ENCODE data around the gene MELTF. TPM values are rescaled to one million over a fixed set of nuclear protein-coding genes. Genes with fewer than 3 reads are reported as not detected.
A peak's percentile ranks its signal among the peaks of the same experiment; 100 is the strongest.

The MELTF gene
- total RNA-seq (2021; ENCODE audit: unreplicated experiment): 18.7 TPM
- polyA plus RNA-seq (2012; ENCODE audit: insufficient read length): 15.5 TPM
- Bru-seq, nascent RNA: percentile 47 among the genes with signal in this experiment
- BruChase-seq, experiment 1, labeled RNA remaining after a 2-hour chase: percentile 53 among the genes with signal in this experiment
- BruChase-seq, experiment 2, labeled RNA remaining after a 6-hour chase: percentile 53 among the genes with signal in this experiment
- long read RNA-seq, transcript MELTF-202 (7 exons, 1,650 nt): major isoform, 24 of 53 reads
- long read RNA-seq, partial matches to known transcripts: 8 of 53 reads
- long read RNA-seq, other reads (novel, unspliced or antisense): 21 of 53 reads

- no TSS peak for BruUV-seq (replicated peaks)
- peaks cover 9% of the 10 kb centered on the region for H3K4me1 ChIP-seq (ENCODE audit: control insufficient read depth, insufficient read depth, low read length)
- TF ChIP-seq TCF7L2 (IDR thresholded peaks at IDR 0.05; ENCODE audit: low read depth, low read length): no peak
- TF ChIP-seq, protein P1, sequence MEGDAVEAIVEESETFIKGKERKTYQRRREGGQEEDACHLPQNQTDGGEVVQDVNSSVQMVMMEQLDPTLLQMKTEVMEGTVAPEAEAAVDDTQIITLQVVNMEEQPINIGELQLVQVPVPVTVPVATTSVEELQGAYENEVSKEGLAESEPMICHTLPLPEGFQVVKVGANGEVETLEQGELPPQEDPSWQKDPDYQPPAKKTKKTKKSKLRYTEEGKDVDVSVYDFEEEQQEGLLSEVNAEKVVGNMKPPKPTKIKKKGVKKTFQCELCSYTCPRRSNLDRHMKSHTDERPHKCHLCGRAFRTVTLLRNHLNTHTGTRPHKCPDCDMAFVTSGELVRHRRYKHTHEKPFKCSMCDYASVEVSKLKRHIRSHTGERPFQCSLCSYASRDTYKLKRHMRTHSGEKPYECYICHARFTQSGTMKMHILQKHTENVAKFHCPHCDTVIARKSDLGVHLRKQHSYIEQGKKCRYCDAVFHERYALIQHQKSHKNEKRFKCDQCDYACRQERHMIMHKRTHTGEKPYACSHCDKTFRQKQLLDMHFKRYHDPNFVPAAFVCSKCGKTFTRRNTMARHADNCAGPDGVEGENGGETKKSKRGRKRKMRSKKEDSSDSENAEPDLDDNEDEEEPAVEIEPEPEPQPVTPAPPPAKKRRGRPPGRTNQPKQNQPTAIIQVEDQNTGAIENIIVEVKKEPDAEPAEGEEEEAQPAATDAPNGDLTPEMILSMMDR (IDR thresholded peaks at IDR 0.05): peak; percentile 100
- TF ChIP-seq POLR2AphosphoS5 (IDR thresholded peaks at IDR 0.05; ENCODE audit: low read depth, low read length): no peak
- intact Hi-C loops (cut with micrococcal nuclease; ENCODE audit: unreplicated experiment): no loop called here
- H3K4me3 ChIP-seq (ENCODE audit: low read depth in 2 of 2, low read length in 2 of 2): peak within 1 kb of the TSS; percentile 60 to 62
- H3K9me3 ChIP-seq (ENCODE audit: control insufficient read depth, insufficient read depth, low read depth, low read length): no peaks in the 10 kb centered on the region
- DNase-seq (ENCODE audit: low read depth, low spot score) (no peak), ATAC-seq (peak; percentile 86)
- no peaks in the 10 kb centered on the region for H3K27me3 ChIP-seq (ENCODE audit: control insufficient read depth, insufficient read depth, low read length)
- peak within 1 kb of the TSS; percentile 51; the same call in 1 of the 2 replicates for H3K27ac ChIP-seq (ENCODE audit: low read length)
- ChIA-PET CTCF (interaction anchor here (0.6 to 2.2 kb wide), 8 partner anchors 12 to 819 kb away, joined by 3 to 6 read pairs (median 3); no protein-coding TSS in a partner anchor), POLR2A (interaction anchor here (0.6 to 0.7 kb wide), 2 partner anchors 33 to 35 kb away, joined by 4 to 8 read pairs; no protein-coding TSS in a partner anchor)
- in situ Hi-C loops (cut with HindIII; ENCODE audit: low pct_unique_long_range_greater_than_20kb, low sequenced_read_pairs): no loop called here
- no peaks in the 10 kb centered on the region for H3K36me3 ChIP-seq (ENCODE audit: control insufficient read depth, insufficient read depth, low read length)
Measured at GRCh38 chr3:197029511-197030167, at the start of gene MELTF. MELTF (minus strand) TSS chr3:197029817; CDS start chr3:197029702, 115 bp downstream.

- DNase-seq (ENCODE audit: low read depth, low spot score) (no peak), ATAC-seq (no peak)
- peaks cover 9% of the 10 kb centered on the region for H3K36me3 ChIP-seq (ENCODE audit: control insufficient read depth, insufficient read depth, low read length)
- TF ChIP-seq, protein P1 (IDR thresholded peaks at IDR 0.05): no peak
- no peak for TF ChIP-seq POLR2AphosphoS5 (IDR thresholded peaks at IDR 0.05; ENCODE audit: low read depth, low read length)
- no peak for TF ChIP-seq TCF7L2 (IDR thresholded peaks at IDR 0.05; ENCODE audit: low read depth, low read length)
- no peak for TF ChIP-seq SIN3A (IDR thresholded peaks at IDR 0.05; ENCODE audit: borderline replicate concordance, insufficient read depth, low read depth, low read length)
- TF ChIP-seq, protein P2, sequence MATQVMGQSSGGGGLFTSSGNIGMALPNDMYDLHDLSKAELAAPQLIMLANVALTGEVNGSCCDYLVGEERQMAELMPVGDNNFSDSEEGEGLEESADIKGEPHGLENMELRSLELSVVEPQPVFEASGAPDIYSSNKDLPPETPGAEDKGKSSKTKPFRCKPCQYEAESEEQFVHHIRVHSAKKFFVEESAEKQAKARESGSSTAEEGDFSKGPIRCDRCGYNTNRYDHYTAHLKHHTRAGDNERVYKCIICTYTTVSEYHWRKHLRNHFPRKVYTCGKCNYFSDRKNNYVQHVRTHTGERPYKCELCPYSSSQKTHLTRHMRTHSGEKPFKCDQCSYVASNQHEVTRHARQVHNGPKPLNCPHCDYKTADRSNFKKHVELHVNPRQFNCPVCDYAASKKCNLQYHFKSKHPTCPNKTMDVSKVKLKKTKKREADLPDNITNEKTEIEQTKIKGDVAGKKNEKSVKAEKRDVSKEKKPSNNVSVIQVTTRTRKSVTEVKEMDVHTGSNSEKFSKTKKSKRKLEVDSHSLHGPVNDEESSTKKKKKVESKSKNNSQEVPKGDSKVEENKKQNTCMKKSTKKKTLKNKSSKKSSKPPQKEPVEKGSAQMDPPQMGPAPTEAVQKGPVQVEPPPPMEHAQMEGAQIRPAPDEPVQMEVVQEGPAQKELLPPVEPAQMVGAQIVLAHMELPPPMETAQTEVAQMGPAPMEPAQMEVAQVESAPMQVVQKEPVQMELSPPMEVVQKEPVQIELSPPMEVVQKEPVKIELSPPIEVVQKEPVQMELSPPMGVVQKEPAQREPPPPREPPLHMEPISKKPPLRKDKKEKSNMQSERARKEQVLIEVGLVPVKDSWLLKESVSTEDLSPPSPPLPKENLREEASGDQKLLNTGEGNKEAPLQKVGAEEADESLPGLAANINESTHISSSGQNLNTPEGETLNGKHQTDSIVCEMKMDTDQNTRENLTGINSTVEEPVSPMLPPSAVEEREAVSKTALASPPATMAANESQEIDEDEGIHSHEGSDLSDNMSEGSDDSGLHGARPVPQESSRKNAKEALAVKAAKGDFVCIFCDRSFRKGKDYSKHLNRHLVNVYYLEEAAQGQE (IDR thresholded peaks at IDR 0.05; ENCODE audit: insufficient read depth in 1 of 2, low read depth in 2 of 2, low read length in 1 of 2): no peak
- in situ Hi-C loops (cut with HindIII; ENCODE audit: low pct_unique_long_range_greater_than_20kb, low sequenced_read_pairs): no loop called here
- intact Hi-C loops (cut with micrococcal nuclease; ENCODE audit: unreplicated experiment): no loop called here
- H3K4me1 ChIP-seq (ENCODE audit: control insufficient read depth, insufficient read depth, low read length): no peaks in the 10 kb centered on the region
- BruUV-seq (replicated peaks): no TSS peak
- no peaks in the 10 kb centered on the region for H3K9me3 ChIP-seq (ENCODE audit: control insufficient read depth, insufficient read depth, low read depth, low read length)
- CTCF ChIA-PET: interaction anchor here (0.6 kb wide), 1 partner anchor 378 kb away, joined by 3 read pairs; no protein-coding TSS in a partner anchor
- H3K27ac ChIP-seq (ENCODE audit: low read length): no peak overlapping the region
- H3K27me3 ChIP-seq (ENCODE audit: control insufficient read depth, insufficient read depth, low read length): no peaks in the 10 kb centered on the region
- H3K4me3 ChIP-seq (ENCODE audit: low read depth in 2 of 2, low read length in 2 of 2): no peak overlapping the region
- POLR2A ChIA-PET: no interaction called here
Measured at GRCh38 chr3:197076415-197076814, 46.8 kb upstream of the MELTF start.

Data from Panc1 (cell line).